ENCODE measurements around the gene NCLN.
A peak's percentile ranks its signal among the peaks of the same experiment; 100 is the strongest.

The NCLN gene

GRCh38 chr19:3208317-3209207 is 22.8 kb downstream of the NCLN start:
- TF ChIP-seq EP300 (IDR thresholded peaks at IDR 0.05; ENCODE audit: borderline replicate concordance) (no peak), CREB1 (IDR thresholded peaks at IDR 0.05; ENCODE audit: low read depth) (no peak), CEBPB (IDR thresholded peaks at IDR 0.05) (no peak), TAF1 (IDR thresholded peaks at IDR 0.05; ENCODE audit: low read depth) (no peak), RAD21 (IDR thresholded peaks at IDR 0.05; ENCODE audit: low read depth) (no peak), ZBTB7A (IDR thresholded peaks at IDR 0.05; ENCODE audit: low read depth) (no peak), REST (IDR thresholded peaks at IDR 0.05; ENCODE audit: low read depth) (no peak), FOXM1 (IDR thresholded peaks at IDR 0.05; ENCODE audit: borderline replicate concordance, low read depth) (no peak), USF1 (IDR thresholded peaks at IDR 0.05) (no peak), TCF12 (IDR thresholded peaks at IDR 0.05; ENCODE audit: low read depth) (no peak), NFIC (IDR thresholded peaks at IDR 0.05) (no peak), MAX (IDR thresholded peaks at IDR 0.05) (no peak), YY1 (IDR thresholded peaks at IDR 0.05; ENCODE audit: low read depth) (no peak), TEAD4 (IDR thresholded peaks at IDR 0.05) (no peak)

- peak; percentile 31; the same call in 1 of the 2 replicates for TF ChIP-seq RAD21 (IDR thresholded peaks at IDR 0.05; ENCODE audit: low read depth)
- TF ChIP-seq CEBPB (IDR thresholded peaks at IDR 0.05), result no peak
- TF ChIP-seq FOXM1 (IDR thresholded peaks at IDR 0.05; ENCODE audit: borderline replicate concordance, low read depth), result no peak
- TF ChIP-seq EGR1 (IDR thresholded peaks at IDR 0.05), result no peak
- no peak for TF ChIP-seq EP300 (IDR thresholded peaks at IDR 0.05; ENCODE audit: borderline replicate concordance)
These were observed 24.8 kb downstream of the NCLN start for GRCh38 chr19:3210347-3211017.

- TF ChIP-seq TCF12 (IDR thresholded peaks at IDR 0.05; ENCODE audit: low read depth) (no peak), NFIC (IDR thresholded peaks at IDR 0.05) (no peak)
These were observed 25.5 kb downstream of the NCLN start for GRCh38 chr19:3211191-3211590.

- TF ChIP-seq TEAD4 (IDR thresholded peaks at IDR 0.05) (no peak), YY1 (IDR thresholded peaks at IDR 0.05; ENCODE audit: low read depth) (no peak), EP300 (IDR thresholded peaks at IDR 0.05; ENCODE audit: borderline replicate concordance) (no peak), CEBPB (IDR thresholded peaks at IDR 0.05) (no peak), RAD21 (IDR thresholded peaks at IDR 0.05; ENCODE audit: low read depth) (no peak), USF1 (IDR thresholded peaks at IDR 0.05) (no peak), TAF1 (IDR thresholded peaks at IDR 0.05; ENCODE audit: low read depth) (no peak), MAX (IDR thresholded peaks at IDR 0.05) (no peak), CREB1 (IDR thresholded peaks at IDR 0.05; ENCODE audit: low read depth) (no peak), ZBTB7A (IDR thresholded peaks at IDR 0.05; ENCODE audit: low read depth) (no peak), FOXM1 (IDR thresholded peaks at IDR 0.05; ENCODE audit: borderline replicate concordance, low read depth) (no peak), EGR1 (IDR thresholded peaks at IDR 0.05) (no peak), REST (IDR thresholded peaks at IDR 0.05; ENCODE audit: low read depth) (no peak), TCF12 (IDR thresholded peaks at IDR 0.05; ENCODE audit: low read depth) (no peak), NFIC (IDR thresholded peaks at IDR 0.05) (no peak)
These were observed 27.4 kb downstream of the NCLN start for GRCh38 chr19:3213159-3213558.

GRCh38 chr19:3216874-3217273 is 31.1 kb downstream of the NCLN start:
- TF ChIP-seq FOXM1 (IDR thresholded peaks at IDR 0.05; ENCODE audit: borderline replicate concordance, low read depth) (no peak), CREB1 (IDR thresholded peaks at IDR 0.05; ENCODE audit: low read depth) (no peak), TAF1 (IDR thresholded peaks at IDR 0.05; ENCODE audit: low read depth) (no peak), NFIC (IDR thresholded peaks at IDR 0.05) (no peak), ZBTB7A (IDR thresholded peaks at IDR 0.05; ENCODE audit: low read depth) (no peak)

Measured in Ishikawa (cell line).